Keratinocyte (primary cell): ENCODE results near the gene SUN3. TPM values are rescaled to one million over a fixed set of nuclear protein-coding genes. Genes with fewer than 3 reads are reported as not detected.
A peak's percentile ranks its signal among the peaks of the same experiment; 100 is the strongest.

Source experiments
- DNase-seq: peaks from one replicate; pipeline ENCODE4 v3.0.0-alpha.2; 2011; ENCODE audit warnings: low read depth, missing footprints, low spot score
- FAIRE-seq: peaks from 2 replicates; lab custom pipeline; 2011; peaks lifted over from hg19 to GRCh38; lab: Jason Lieb, UNC
- H2AFZ ChIP-seq: 2 replicates; pipeline ENCODE4 v1.6.0; 2012; ENCODE audit warnings: low read length, control low read depth, inconsistent platforms; ENCODE audit not compliant: control insufficient read depth
- H3K27ac ChIP-seq: 2 replicates; pipeline ENCODE4 v1.5.1; 2011; ENCODE audit warnings: low read length; ENCODE audit not compliant: control insufficient read depth, insufficient read depth
- H3K27me3 ChIP-seq: 3 replicates; pipeline ENCODE4 v1.6.0; 2011; ENCODE audit warnings: low read length; ENCODE audit not compliant: control insufficient read depth, insufficient read depth; ENCODE audit errors: extremely low read depth
- H3K36me3 ChIP-seq, 2 experiments: 2 replicates in 1 of 2; 3 replicates in 1 of 2; pipeline ENCODE4 v1.5.1; 2011; ENCODE audit warnings: low read length in 2 of 2, mild to moderate bottlenecking in 1 of 2; ENCODE audit not compliant: control insufficient read depth in 2 of 2, insufficient read depth in 2 of 2; ENCODE audit errors: extremely low read depth in 1 of 2
- H3K4me1 ChIP-seq: 3 replicates; pipeline ENCODE4 v1.5.1; 2011; ENCODE audit warnings: low read length; ENCODE audit not compliant: control insufficient read depth, insufficient read depth; ENCODE audit errors: extremely low read depth
- H3K4me2 ChIP-seq: 3 replicates; pipeline ENCODE4 v1.6.0; 2011; ENCODE audit warnings: low read depth, low read length; ENCODE audit not compliant: control insufficient read depth, insufficient read depth; ENCODE audit errors: extremely low read depth
- H3K4me3 ChIP-seq, 3 experiments: fragments of 200-600 bp in 1 of 3; sonication (generic) in 1 of 3; 2 replicates in 2 of 3; 3 replicates in 1 of 3; pipeline ENCODE4 v1.5.1; 2011 to 2016; ENCODE audit warnings: low read length in 3 of 3, mild to moderate bottlenecking in 3 of 3, control low read depth in 2 of 3, inconsistent platforms in 1 of 3, low read depth in 1 of 3, mixed read lengths in 1 of 3, mixed run types in 1 of 3, moderate library complexity in 1 of 3; ENCODE audit not compliant: control insufficient read depth in 2 of 3, insufficient read depth in 2 of 3; ENCODE audit errors: extremely low read depth in 1 of 3
- H3K79me2 ChIP-seq: 2 replicates; pipeline ENCODE4 v1.6.0; 2012; ENCODE audit warnings: low read length; ENCODE audit not compliant: control insufficient read depth, insufficient read depth
- H3K9ac ChIP-seq: 3 replicates; pipeline ENCODE4 v1.6.0; 2011; ENCODE audit warnings: low read length; ENCODE audit not compliant: control insufficient read depth, insufficient read depth; ENCODE audit errors: extremely low read depth
- H3K9me1 ChIP-seq: 3 replicates; pipeline ENCODE4 v1.6.0; 2011; ENCODE audit warnings: low read length; ENCODE audit not compliant: control insufficient read depth, insufficient read depth; ENCODE audit errors: extremely low read depth
- H3K9me3 ChIP-seq: 2 replicates; pipeline ENCODE4 v1.5.1; 2012; ENCODE audit warnings: low read depth, low read length; ENCODE audit not compliant: control insufficient read depth
- H4K20me1 ChIP-seq: 3 replicates; pipeline ENCODE4 v1.6.0; 2011; ENCODE audit warnings: low read length; ENCODE audit not compliant: control insufficient read depth, insufficient read depth; ENCODE audit errors: extremely low read depth
- EZH2 ChIP-seq: IDR thresholded peaks from one replicate; pipeline ENCODE4 v1.6.1; 2012; ENCODE audit warnings: inconsistent platforms, mild to moderate bottlenecking, low read length, moderate library complexity
- dilution Hi-C: fragments of 300-500 bp; cut with MboI; formaldehyde crosslinking; loops from one replicate; pipeline ENCODE4 v1.7.0; 2020; ENCODE audit warnings: low sequenced_read_pairs; ENCODE audit not compliant: extremely low pct_ligation_motif_present
- polyA plus RNA-seq, 5 experiments: library from polyadenylated mRNA; depleted of rRNA in 3 of 5; stranded (reverse) in 3 of 5; stranded (forward) in 1 of 5; unstranded in 1 of 5; fragments of >200 nt; gene quantifications; 1 replicate in 1 of 5; 2 replicates in 3 of 5; 3 replicates in 1 of 5; pipeline versions ENCODE4 v1.2.1 to v1.2.3, GENCODE V29; 2011 to 2012; ENCODE audit warnings: missing spikeins in 2 of 5, low read depth in 1 of 5, low replicate concordance in 1 of 5
- TF ChIP-seq, protein P1 (sequence below), 3 experiments: IDR thresholded peaks in 1 of 3; conservative IDR thresholded peaks in 1 of 3; optimal IDR thresholded peaks in 1 of 3; 2 replicates in 2 of 3; 3 replicates in 1 of 3; pipeline versions ENCODE3 to v1.5.1; 2011; ENCODE audit warnings: low read length in 3 of 3, mild to moderate bottlenecking in 3 of 3, moderate library complexity in 2 of 3, control low read depth in 1 of 3, inconsistent platforms in 1 of 3; ENCODE audit not compliant: insufficient read depth in 2 of 3; ENCODE audit errors: extremely low read depth in 1 of 3

SUN3 gene
- polyA plus RNA-seq, 1 donor (not counting 4 experiments of a cell fraction or from before 2014, with no cell fraction given), result not detected

DNA sequence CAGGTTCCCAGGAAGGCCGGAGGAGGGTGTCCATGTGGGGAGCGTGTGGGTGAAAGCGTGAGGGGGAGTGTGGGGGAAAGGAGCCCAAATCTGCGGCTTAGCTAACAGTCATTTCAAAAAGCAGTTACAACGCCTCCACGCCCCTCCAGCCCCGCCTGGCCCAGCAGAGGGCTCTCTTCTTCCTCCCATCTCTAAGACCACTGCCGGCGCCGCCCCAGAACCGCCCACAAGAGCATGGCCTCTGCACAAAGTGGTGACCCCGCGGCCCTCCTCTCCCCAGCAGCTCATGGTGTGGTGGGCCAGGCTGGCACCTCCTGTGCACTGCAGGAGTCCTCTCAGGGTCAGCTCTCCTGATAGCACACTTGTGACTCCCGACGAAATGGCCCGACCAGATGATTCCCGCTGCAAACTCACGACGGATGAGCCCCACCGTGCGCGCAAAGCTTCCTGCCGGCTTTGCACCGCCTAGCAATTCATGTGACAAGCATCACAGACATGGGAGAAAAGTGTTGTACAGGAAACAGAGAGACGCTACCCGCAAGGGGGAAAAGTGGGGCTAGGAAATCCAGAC lies 37.1 kb downstream of the SUN3 start:
- no peaks in the 10 kb centered on the region for H3K9me1 ChIP-seq
- H3K27ac ChIP-seq, result peak overlapping the region; percentile 33
- H3K79me2 ChIP-seq, result no peaks in the 10 kb centered on the region
- H3K9ac ChIP-seq, result peak overlapping the region; percentile 60
- no peaks in the 10 kb centered on the region for H4K20me1 ChIP-seq
- dilution Hi-C loops, result loop anchor here (5.0 kb wide), 1 partner anchor 35 kb away; the partner anchor contains the start of gene SUN3
- DNase-seq (no peak), FAIRE-seq (peak; percentile 20)
- peak overlapping the region; percentile 96 for H2AFZ ChIP-seq
- peaks cover 10% of the 10 kb centered on the region for H3K4me1 ChIP-seq
- no peaks in the 10 kb centered on the region for H3K36me3 ChIP-seq
- H3K4me2 ChIP-seq, result peak overlapping the region; percentile 83
- H3K9me3 ChIP-seq, result no peaks in the 10 kb centered on the region
- no peaks in the 10 kb centered on the region for H3K27me3 ChIP-seq
- H3K4me3 ChIP-seq, result peak overlapping the region; percentile 28 to 74 (median 70)
- TF ChIP-seq, protein P1, sequence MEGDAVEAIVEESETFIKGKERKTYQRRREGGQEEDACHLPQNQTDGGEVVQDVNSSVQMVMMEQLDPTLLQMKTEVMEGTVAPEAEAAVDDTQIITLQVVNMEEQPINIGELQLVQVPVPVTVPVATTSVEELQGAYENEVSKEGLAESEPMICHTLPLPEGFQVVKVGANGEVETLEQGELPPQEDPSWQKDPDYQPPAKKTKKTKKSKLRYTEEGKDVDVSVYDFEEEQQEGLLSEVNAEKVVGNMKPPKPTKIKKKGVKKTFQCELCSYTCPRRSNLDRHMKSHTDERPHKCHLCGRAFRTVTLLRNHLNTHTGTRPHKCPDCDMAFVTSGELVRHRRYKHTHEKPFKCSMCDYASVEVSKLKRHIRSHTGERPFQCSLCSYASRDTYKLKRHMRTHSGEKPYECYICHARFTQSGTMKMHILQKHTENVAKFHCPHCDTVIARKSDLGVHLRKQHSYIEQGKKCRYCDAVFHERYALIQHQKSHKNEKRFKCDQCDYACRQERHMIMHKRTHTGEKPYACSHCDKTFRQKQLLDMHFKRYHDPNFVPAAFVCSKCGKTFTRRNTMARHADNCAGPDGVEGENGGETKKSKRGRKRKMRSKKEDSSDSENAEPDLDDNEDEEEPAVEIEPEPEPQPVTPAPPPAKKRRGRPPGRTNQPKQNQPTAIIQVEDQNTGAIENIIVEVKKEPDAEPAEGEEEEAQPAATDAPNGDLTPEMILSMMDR (optimal IDR thresholded peaks at IDR 0.05 in 1 of 3, IDR thresholded peaks at IDR 0.05 in 1 of 3, conservative IDR thresholded peaks at IDR 0.05 in 1 of 3; ENCODE audit: extremely low read depth in 1 of 3, insufficient read depth in 2 of 3, low read length in 3 of 3), result peak; percentile 58 to 87 (median 83)
- no peak for TF ChIP-seq EZH2

DNA sequence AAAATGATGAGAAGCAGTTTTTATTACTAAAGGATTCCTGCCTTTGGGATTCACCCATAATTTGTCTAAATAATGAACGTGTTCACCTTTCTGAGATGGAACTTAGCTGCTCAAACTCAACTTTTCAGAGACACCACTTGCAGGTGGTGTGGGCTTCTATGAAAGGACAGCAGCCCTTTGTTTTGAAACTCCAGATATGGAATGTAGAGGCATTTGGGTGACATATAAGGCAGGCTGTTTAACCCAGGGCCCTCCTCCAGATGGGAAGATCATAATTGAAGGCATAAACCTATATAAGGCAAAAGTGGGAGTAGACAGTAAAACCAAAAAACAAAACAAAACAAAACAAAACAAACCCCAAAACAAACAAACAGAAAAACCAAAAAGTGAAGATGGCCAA lies 37.6 kb downstream of the SUN3 start:
- Histone ChIP-seq H4K20me1 (no peaks in the 10 kb centered on the region), H3K9me3 (no peaks in the 10 kb centered on the region), H3K27ac (no peak overlapping the region), H3K4me2 (peak overlapping the region; percentile 83), H3K9me1 (no peaks in the 10 kb centered on the region), H3K36me3 (no peaks in the 10 kb centered on the region), H3K79me2 (no peaks in the 10 kb centered on the region), H3K4me1 (peaks cover 10% of the 10 kb centered on the region), H3K27me3 (no peaks in the 10 kb centered on the region), H3K4me3 (peak overlapping the region in 1 of 3 experiments; percentile 70), H3K9ac (peak overlapping the region; percentile 60), H2AFZ (peak overlapping the region; percentile 96)
- no peak for TF ChIP-seq EZH2
- TF ChIP-seq, protein P1 (optimal IDR thresholded peaks at IDR 0.05 in 1 of 3, IDR thresholded peaks at IDR 0.05 in 1 of 3, conservative IDR thresholded peaks at IDR 0.05 in 1 of 3; ENCODE audit: extremely low read depth in 1 of 3, insufficient read depth in 2 of 3, low read length in 3 of 3), result no peak
- dilution Hi-C loops, result loop anchor here (5.0 kb wide), 1 partner anchor 36 kb away; the partner anchor contains the start of gene SUN3
- no peak for DNase-seq
- FAIRE-seq, result no peak
